Stomach (tissue), 9 donors: ENCODE data around the gene ACVR1. TPM values are rescaled to one million over a fixed set of nuclear protein-coding genes. Genes with fewer than 3 reads are reported as not detected.
"Not testable (repeated sequence)": the region's sequence is repeated elsewhere in the genome, so short reads cannot be mapped to it uniquely, and the experiment has no call there.

Source experiments
- DNase-seq, 2 donors: peaks; one replicate each; pipeline versions ENCODE4 v3.0.0 to v3.0.0-alpha.2; 2013 to 2019
- H3K27ac ChIP-seq, 5 donors: fragments of 200-600 bp in 4 of 5; sonication (generic) in 4 of 5; one replicate each; pipeline ENCODE4 v1.5.1; 2013 to 2019; ENCODE audit warnings: mild to moderate bottlenecking in 1 of 5, moderate library complexity in 1 of 5
- H3K27me3 ChIP-seq, 3 donors: fragments of 200-600 bp; sonication (generic); one replicate each; pipeline ENCODE4 v1.5.1; 2017 to 2019; ENCODE audit warnings: mixed run types in 1 of 3
- H3K36me3 ChIP-seq, 4 donors: fragments of 200-600 bp; sonication (generic); 1 replicate in 3 of 4; 2 replicates in 1 of 4; pipeline ENCODE4 v1.5.1; 2016 to 2019
- H3K4me1 ChIP-seq, 4 donors: fragments of 200-600 bp; sonication (generic); one replicate each; pipeline ENCODE4 v1.5.1; 2016 to 2019
- H3K4me3 ChIP-seq, 4 donors: fragments of 200-600 bp; sonication (generic) in 3 of 4; one replicate each; pipeline ENCODE4 v1.5.1; 2016 to 2019; ENCODE audit warnings: mild to moderate bottlenecking in 1 of 4
- H3K9me3 ChIP-seq, 4 donors: fragments of 200-600 bp; sonication (generic); one replicate each; pipeline ENCODE4 v1.5.1; 2016 to 2019
- EP300 ChIP-seq: sonication (generic); formaldehyde crosslinking; IDR thresholded peaks from one replicate; pipeline ENCODE4 v1.6.1; 2017; ENCODE audit warnings: antibody characterized with exemption
- POLR2A ChIP-seq, 4 donors: fragments of 450-650 bp; IDR thresholded peaks; one replicate each; pipeline ENCODE4 v1.6.1; 2016; ENCODE audit warnings: antibody characterized with exemption in 4 of 4, control low read depth in 2 of 4, mild to moderate bottlenecking in 1 of 4, moderate library complexity in 1 of 4
- POLR2AphosphoS5 ChIP-seq, 3 donors: sonication (generic); formaldehyde crosslinking; IDR thresholded peaks; one replicate each; pipeline ENCODE4 v1.6.1; 2016; ENCODE audit warnings: antibody characterized with exemption in 3 of 3
- WGBS, 5 donors: extraction: QIAGEN DNeasy Blood & Tissue Kit in 3 of 5; methylation state at CpG; one replicate each; pipeline versions ENCODE4 v1.1.5 to v1.1.7; 2013 to 2018; 5-methylcytosine and 5-hydroxymethylcytosine counted together
- intact Hi-C: fragments of 100-400 bp; cut with DNase I; formaldehyde crosslinking; loops from one replicate; pipeline ENCODE4 v1.15.1; 2023; ENCODE audit warnings: low total_unique reads
- polyA plus RNA-seq, 3 donors: library from polyadenylated mRNA; stranded (reverse); fragments of 200-250 nt; gene quantifications; one replicate each; pipeline ENCODE4 v1.2.3, GENCODE V29; 2013
- total RNA-seq, 5 donors: library from RNA; depleted of rRNA; stranded (reverse); fragments of >200 nt; gene quantifications; one replicate each; pipeline versions ENCODE4 v1.1.0 to v1.2.3, GENCODE V29; 2014 to 2016
- TF ChIP-seq, protein P1 (sequence below), 7 experiments: fragments of 450-650 bp in 4 of 7; fragments of 200-600 bp in 3 of 7; sonication (generic) in 3 of 7; IDR thresholded peaks; one replicate each; pipeline ENCODE4 v1.5.1; 2016 to 2019; ENCODE audit warnings: antibody characterized with exemption in 7 of 7, control low read depth in 2 of 7, mild to moderate bottlenecking in 1 of 7
- donor health status: healthy with polysubstance abuse.
- donor health status: Bipolar disorder and iron deficiency.
- donor health status: healthy.

The ACVR1 gene
- total and polyA plus RNA-seq, 8 donors = 2.3 to 32.1 (median 5.6) TPM

DNA sequence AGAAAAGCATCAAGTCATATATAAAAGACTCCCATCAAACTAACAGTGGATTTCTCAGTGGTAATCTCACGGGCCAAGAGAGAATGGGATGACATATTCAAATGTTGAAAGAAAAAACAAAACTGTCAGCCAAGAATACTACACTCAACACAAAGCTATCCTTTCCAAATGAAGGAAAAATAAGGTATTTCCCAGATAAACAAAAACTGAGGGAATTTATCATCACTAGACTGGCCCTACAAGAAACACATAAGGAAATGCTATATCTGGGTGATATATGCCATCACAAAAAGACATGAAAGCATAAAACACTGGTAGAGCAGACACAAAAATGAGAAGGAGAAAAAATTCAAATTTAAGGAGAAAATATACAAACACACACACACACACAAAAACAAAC, 118.6 kb downstream of the ACVR1 start:
- no peaks in the 10 kb centered on the region for H3K27me3 ChIP-seq
- H3K27ac ChIP-seq = no peak overlapping the region
- H3K4me3 ChIP-seq = no peak overlapping the region
- intact Hi-C loops = no loop called here
- H3K36me3 ChIP-seq = peaks cover 5 to 87% (median 70%) of the 10 kb centered on the region in 4 donors
- no peak for DNase-seq
- 92 to 97% (median 95%) methylated on average over 1 of the region's 1 CpG for WGBS, 5 donors
- peaks cover 0 to 28% (median 12%) of the 10 kb centered on the region in 4 donors for H3K9me3 ChIP-seq
- no peaks in the 10 kb centered on the region for H3K4me1 ChIP-seq
- TF ChIP-seq POLR2AphosphoS5 (IDR thresholded peaks at IDR 0.05) (no peak), POLR2A (IDR thresholded peaks at IDR 0.05) (no peak), EP300 (no peak)
- TF ChIP-seq, protein P1, sequence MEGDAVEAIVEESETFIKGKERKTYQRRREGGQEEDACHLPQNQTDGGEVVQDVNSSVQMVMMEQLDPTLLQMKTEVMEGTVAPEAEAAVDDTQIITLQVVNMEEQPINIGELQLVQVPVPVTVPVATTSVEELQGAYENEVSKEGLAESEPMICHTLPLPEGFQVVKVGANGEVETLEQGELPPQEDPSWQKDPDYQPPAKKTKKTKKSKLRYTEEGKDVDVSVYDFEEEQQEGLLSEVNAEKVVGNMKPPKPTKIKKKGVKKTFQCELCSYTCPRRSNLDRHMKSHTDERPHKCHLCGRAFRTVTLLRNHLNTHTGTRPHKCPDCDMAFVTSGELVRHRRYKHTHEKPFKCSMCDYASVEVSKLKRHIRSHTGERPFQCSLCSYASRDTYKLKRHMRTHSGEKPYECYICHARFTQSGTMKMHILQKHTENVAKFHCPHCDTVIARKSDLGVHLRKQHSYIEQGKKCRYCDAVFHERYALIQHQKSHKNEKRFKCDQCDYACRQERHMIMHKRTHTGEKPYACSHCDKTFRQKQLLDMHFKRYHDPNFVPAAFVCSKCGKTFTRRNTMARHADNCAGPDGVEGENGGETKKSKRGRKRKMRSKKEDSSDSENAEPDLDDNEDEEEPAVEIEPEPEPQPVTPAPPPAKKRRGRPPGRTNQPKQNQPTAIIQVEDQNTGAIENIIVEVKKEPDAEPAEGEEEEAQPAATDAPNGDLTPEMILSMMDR (IDR thresholded peaks at IDR 0.05) = no peak

DNA sequence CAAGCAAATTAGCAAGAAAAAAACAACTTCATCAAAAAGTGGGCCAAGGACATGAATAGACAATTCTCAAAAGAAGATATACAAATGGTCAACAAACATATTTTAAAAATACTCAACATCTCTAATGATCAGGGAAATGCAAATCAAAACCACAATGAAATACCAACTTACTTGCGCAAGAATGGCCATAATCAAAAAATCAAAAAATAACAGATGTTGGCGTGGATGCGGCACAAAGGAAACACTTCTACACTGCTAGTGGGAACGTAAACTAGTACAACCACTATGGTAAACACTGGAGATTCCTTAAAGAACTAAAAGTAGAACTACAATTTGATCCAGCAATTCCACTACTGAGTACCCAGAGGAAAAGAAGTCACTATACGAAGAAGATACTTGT, 119.7 kb downstream of the ACVR1 start:
- intact Hi-C loops, DNase-seq, H3K27me3 ChIP-seq, H3K27ac ChIP-seq, H3K4me1 ChIP-seq, H3K4me3 ChIP-seq: not testable (repeated sequence)
- WGBS, 5 donors = 95 to 97% (median 96%) methylated on average over 5 of the region's 5 CpGs
- Histone ChIP-seq H3K36me3 (peaks cover 3 to 92% (median 71%) of the 10 kb centered on the region in 4 donors), H3K9me3 (peaks cover 0 to 28% (median 12%) of the 10 kb centered on the region in 4 donors)

DNA sequence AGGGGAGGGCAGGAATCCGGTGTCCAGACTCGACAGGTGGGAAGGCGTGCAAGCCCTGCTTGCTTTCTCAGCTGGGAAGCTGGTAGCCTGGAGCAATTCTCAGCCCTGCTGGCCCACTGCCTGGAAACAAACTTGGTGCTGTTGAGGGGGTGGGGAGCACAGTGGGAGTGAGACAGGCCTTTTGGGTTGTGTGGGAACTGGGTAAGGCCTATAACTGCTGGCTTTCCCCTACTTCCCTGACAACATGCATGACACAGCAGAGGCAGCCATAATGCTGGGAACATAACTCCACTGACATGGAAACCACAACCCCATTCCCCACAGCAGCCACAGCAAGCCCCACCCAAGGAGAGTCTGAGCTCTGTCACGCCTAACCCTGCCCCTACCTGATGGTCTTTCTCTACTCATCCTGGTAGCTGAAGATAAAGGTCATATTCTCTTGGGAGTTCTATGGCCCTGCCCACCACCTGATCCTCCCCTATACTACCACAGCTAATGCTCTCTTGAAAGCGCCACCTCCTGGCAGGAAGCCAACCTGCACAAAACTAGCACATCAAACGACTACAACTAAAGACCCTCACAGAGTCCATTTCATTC, 124.6 kb downstream of the ACVR1 start:
- no peak for TF ChIP-seq POLR2AphosphoS5 (IDR thresholded peaks at IDR 0.05)
- DNase-seq = no peak
- H3K36me3 ChIP-seq = peaks cover 0 to 69% (median 54%) of the 10 kb centered on the region in 4 donors
- peaks cover 0 to 14% (median 3%) of the 10 kb centered on the region in 4 donors for H3K9me3 ChIP-seq
- no peaks in the 10 kb centered on the region for H3K27me3 ChIP-seq
- no peak overlapping the region for H3K4me3 ChIP-seq
- H3K27ac ChIP-seq = no peak overlapping the region
- peaks cover 0 to 14% (median 9%) of the 10 kb centered on the region in 4 donors for H3K4me1 ChIP-seq
- intact Hi-C loops = no loop called here
- 84 to 94% (median 88%) methylated on average over 5 to 6 of the region's 6 CpGs for WGBS, 5 donors

DNA sequence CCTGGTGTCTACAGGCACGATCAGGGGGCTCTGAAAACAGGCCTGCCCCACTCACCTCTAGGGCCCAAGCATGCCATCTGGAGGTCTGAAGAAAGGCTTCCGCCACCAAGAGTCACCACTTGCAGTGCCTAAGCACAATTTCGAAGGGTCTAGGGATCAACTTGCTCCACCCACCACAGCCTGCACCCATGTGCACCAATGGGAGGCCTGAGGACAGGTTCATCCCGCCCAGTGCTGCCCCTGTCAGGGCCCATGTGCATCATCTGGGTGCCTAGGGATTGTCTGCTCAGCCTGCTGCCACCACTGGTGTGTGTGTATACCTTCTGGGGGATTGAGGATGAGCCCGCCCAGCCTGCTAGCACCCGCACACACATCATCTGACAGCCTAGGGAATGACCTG, 126.4 kb downstream of the ACVR1 start:
- Histone ChIP-seq H3K36me3 (peaks cover 0 to 56% (median 40%) of the 10 kb centered on the region in 4 donors), H3K27me3 (no peaks in the 10 kb centered on the region), H3K4me3 (no peak overlapping the region), H3K4me1 (peaks cover 0 to 14% (median 9%) of the 10 kb centered on the region in 4 donors), H3K9me3 (no peaks in the 10 kb centered on the region), H3K27ac (no peak overlapping the region)
- intact Hi-C loops = no loop called here
- no peak for TF ChIP-seq EP300
- TF ChIP-seq POLR2A (IDR thresholded peaks at IDR 0.05) = no peak
- TF ChIP-seq POLR2AphosphoS5 (IDR thresholded peaks at IDR 0.05) = no peak
- TF ChIP-seq, protein P1 (IDR thresholded peaks at IDR 0.05) = no peak
- DNase-seq = no peak
- 86 to 97% (median 95%) methylated on average over 2 to 6 of the region's 6 CpGs for WGBS, 5 donors

DNA sequence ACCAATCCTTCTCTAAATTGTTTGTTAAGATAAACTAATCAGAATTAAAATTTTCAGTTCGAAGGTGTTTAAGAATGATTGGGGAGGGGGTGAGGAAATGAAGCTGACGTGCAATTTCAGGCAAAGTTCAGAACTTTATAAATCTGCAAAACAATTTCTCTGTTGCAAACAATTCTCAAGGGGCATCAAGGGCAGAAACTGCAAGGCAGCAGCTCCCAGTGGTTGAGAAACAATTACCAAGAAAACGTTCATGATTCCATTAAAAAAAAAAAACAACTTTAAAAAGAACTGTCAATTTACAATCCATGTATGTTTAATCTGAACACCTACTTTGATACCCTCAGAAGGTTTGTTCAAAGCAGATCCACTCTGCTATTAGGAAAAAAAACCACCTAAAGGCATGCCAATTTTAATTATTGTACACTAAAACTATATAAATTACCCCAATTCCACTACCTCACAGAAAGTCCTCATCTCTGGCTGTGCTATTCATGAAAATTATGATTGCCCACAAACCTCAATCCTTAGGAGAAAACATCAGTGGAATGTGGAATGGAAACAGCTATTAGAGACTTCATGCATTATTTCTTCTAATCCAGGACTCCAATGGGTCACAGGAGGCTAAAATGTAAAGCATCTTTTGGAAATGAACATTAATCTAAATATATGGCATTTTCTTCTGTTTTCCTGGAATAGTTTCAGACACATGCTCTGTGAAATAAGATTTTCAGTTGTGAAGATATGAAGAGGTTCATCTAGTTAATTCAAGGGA, 127.6 kb downstream of the ACVR1 start:
- intact Hi-C loops = no loop called here
- Histone ChIP-seq H3K4me1 (peaks cover 0 to 14% (median 9%) of the 10 kb centered on the region in 4 donors), H3K27me3 (no peaks in the 10 kb centered on the region), H3K27ac (no peak overlapping the region), H3K9me3 (no peaks in the 10 kb centered on the region), H3K36me3 (peaks cover 0 to 57% (median 35%) of the 10 kb centered on the region in 4 donors), H3K4me3 (no peak overlapping the region)
- no peak for TF ChIP-seq EP300
- no peak for TF ChIP-seq POLR2A (IDR thresholded peaks at IDR 0.05)
- TF ChIP-seq, protein P1 (IDR thresholded peaks at IDR 0.05) = no peak
- TF ChIP-seq POLR2AphosphoS5 (IDR thresholded peaks at IDR 0.05) = no peak
- WGBS, 5 donors = 50 to 76% (median 59%) methylated on average over 3 of the region's 3 CpGs
- DNase-seq = no peak
